B cell (primary cell): ENCODE results near the gene SLC24A3.

Experiments
- EZH2 ChIP-seq: IDR thresholded peaks from 2 replicates; pipeline ENCODE4 v1.6.1; 2012; ENCODE audit warnings: borderline replicate concordance, low read depth, mild to moderate bottlenecking, moderate library complexity, low read length; ENCODE audit not compliant: insufficient read depth, poor library complexity, severe bottlenecking
- TF ChIP-seq, protein P1 (sequence below): fragments of 200-600 bp; IDR thresholded peaks from one replicate; pipeline ENCODE4 v1.8.0; 2022; ENCODE audit warnings: antibody characterized with exemption, mild to moderate bottlenecking

DNA sequence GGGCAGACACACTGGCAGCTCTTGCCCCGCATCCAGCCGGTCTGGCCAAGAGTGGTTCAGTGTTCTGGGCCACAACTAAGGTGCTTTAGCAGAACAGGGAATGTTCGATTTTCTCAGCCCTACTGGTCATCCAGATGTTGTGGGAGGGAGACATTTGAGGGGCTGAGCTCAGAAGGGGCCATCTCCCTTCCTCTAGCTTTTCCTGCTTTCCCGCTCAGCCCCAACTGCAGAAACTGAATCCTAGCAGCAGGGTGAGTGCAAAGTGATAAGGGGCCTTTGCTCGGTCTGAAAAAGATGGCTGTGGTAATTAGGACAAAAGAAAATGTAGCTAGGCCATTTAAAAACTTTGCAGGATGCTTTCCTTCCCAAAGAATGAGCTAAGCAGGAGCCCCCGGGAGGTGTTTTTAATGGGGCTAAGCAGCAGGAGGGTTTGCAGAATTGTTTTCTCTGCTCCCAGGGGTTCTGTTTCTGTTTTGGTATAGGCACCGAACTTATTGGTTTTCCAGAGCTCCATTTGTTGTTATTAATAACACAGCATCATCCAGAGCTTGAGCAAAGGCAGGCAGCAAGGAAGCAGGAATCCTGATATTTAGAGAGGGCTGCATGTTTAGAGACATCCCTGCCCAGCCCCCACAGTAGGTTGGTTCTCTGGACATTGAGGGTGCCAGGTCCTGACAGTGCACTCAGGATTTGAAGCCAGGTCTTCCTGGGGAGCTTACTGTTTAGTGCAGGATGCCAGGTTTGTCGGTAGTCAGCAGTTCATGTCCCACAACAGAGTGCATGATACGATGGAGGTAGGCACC is 210.9 kb downstream of the SLC24A3 start:
- TF ChIP-seq EZH2: no peak
- TF ChIP-seq, protein P1, sequence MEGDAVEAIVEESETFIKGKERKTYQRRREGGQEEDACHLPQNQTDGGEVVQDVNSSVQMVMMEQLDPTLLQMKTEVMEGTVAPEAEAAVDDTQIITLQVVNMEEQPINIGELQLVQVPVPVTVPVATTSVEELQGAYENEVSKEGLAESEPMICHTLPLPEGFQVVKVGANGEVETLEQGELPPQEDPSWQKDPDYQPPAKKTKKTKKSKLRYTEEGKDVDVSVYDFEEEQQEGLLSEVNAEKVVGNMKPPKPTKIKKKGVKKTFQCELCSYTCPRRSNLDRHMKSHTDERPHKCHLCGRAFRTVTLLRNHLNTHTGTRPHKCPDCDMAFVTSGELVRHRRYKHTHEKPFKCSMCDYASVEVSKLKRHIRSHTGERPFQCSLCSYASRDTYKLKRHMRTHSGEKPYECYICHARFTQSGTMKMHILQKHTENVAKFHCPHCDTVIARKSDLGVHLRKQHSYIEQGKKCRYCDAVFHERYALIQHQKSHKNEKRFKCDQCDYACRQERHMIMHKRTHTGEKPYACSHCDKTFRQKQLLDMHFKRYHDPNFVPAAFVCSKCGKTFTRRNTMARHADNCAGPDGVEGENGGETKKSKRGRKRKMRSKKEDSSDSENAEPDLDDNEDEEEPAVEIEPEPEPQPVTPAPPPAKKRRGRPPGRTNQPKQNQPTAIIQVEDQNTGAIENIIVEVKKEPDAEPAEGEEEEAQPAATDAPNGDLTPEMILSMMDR: no peak
